Lower leg skin (tissue), 3 donors: ENCODE results near the gene P2RX1.

Source experiments
- CTCF ChIP-seq, 3 donors: fragments of 450-650 bp; IDR thresholded peaks; one replicate each; pipeline ENCODE4 v1.5.1; 2016; ENCODE audit warnings: antibody characterized with exemption in 3 of 3, mild to moderate bottlenecking in 3 of 3, moderate library complexity in 2 of 3
- POLR2A ChIP-seq, 2 donors: fragments of 450-650 bp; IDR thresholded peaks; one replicate each; pipeline ENCODE4 v1.6.1; 2016 to 2017; ENCODE audit warnings: antibody characterized with exemption in 2 of 2, mild to moderate bottlenecking in 1 of 2, moderate library complexity in 1 of 2

- TF ChIP-seq POLR2A (IDR thresholded peaks at IDR 0.05) (no peak), CTCF (IDR thresholded peaks at IDR 0.05) (no peak)
Observed at GRCh38 chr17:3954976-3955672, 38.9 kb upstream of the P2RX1 start.
